ENCODE data around the gene ADAMTSL3.
"Not testable (repeated sequence)": the region's sequence is repeated elsewhere in the genome, so short reads cannot be mapped to it uniquely, and the experiment has no call there.

ADAMTSL3 gene

DNA sequence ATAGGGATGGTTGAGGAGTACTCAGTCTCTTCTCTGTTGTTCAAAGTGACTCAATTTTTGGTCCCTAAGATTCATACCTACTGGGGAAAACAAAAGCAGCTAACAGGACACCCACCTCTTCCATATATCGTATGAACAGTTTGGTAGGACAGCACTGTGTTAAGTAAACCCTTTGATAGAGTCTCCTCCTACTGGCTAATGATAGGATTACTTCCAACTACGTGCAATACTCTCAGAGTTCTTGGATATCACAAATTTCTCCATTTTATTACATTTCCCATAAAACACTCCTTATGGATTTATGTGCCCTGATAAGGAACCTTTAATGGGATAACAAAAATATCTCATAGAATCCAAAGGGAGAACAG, 381.5 kb downstream of the ADAMTSL3 start:
- TF ChIP-seq, protein P1, sequence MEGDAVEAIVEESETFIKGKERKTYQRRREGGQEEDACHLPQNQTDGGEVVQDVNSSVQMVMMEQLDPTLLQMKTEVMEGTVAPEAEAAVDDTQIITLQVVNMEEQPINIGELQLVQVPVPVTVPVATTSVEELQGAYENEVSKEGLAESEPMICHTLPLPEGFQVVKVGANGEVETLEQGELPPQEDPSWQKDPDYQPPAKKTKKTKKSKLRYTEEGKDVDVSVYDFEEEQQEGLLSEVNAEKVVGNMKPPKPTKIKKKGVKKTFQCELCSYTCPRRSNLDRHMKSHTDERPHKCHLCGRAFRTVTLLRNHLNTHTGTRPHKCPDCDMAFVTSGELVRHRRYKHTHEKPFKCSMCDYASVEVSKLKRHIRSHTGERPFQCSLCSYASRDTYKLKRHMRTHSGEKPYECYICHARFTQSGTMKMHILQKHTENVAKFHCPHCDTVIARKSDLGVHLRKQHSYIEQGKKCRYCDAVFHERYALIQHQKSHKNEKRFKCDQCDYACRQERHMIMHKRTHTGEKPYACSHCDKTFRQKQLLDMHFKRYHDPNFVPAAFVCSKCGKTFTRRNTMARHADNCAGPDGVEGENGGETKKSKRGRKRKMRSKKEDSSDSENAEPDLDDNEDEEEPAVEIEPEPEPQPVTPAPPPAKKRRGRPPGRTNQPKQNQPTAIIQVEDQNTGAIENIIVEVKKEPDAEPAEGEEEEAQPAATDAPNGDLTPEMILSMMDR (conservative IDR thresholded peaks at IDR 0.05): peak; percentile 81
- peak overlapping the region; percentile 46; the same call in 1 of the 2 replicates for H3K27ac ChIP-seq

DNA sequence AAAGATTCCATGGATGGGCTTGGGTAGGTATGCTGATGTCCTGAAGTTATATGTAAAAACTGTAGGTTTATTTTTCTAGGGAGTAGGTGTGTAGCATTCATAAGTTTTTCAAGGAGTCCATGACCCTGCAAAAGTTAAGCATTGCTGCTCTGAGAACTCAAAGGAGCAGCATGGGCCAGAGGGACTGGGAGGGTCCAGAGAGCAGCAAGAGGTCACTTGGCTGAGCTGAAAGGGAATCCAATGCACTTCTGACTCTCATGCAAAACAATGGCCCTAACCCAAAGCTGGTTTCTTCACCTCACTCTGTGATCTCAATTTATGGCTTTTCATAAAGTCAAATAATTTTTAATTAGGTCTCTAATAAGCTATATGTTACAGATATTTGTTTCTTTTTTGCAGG, 383.4 kb downstream of the ADAMTSL3 start:
- no peak overlapping the region for H3K27ac ChIP-seq
- TF ChIP-seq, protein P1 (conservative IDR thresholded peaks at IDR 0.05): no peak

DNA sequence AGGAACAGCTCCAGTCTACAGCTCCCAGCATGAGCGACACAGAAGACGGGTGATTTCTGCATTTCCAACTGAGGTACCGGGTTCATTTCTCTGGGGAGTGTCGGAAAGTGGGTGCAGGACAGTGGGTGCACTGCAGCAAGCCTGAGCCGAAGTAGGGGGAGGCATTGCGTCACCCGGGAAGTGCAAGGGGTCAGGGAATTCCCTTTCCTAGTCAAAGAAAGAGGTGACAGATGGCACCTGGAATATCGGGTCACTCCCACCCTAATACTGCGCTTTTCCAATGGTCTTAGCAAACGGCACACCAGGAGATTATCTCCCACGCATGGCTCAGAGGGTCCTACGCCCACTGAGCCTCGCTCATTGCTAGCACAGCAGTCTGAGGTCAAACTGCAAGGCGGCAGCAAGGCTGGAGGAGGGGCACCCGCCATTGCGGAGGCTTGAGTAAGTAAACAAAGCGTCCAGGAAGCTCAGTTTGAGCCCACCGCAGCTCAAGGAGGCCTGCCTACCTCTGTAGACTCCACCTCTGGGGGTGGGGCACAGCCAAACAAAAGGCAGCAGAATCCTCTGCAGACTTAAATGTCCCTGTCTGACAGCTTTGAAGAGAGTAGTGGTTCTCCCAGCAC, 388.6 kb downstream of the ADAMTSL3 start:
- not testable (repeated sequence) for H3K27ac ChIP-seq

DNA sequence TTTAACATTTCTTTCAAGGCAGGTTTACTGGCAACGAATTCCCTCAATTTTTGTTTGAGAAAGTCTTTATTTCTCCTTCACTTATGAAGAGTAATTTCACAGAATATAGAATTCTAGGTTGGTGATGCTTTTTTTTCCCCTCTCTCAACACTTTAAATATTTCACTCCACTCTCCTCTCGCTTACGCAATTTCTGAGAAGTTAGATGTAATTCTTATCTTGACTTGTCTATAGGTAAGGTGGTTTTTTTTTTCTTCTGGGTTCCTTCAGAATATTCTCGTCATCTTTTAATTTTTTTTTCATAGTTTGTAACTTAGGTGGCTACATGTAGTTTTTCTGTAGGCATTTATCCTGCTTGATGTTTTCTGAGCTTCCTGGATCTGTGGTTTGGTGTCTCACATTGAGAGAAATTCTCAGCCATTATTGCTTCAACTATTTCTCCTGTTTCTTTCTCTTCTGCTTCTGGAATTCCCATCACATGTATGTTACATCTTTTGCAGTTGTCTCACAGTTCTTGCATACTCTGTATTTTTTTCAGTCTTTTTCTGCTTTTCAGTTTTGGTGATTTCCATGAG, 392.2 kb downstream of the ADAMTSL3 start:
- TF ChIP-seq, protein P1 (conservative IDR thresholded peaks at IDR 0.05): no peak
- H3K27ac ChIP-seq: no peak overlapping the region

- H3K27ac ChIP-seq: not testable (repeated sequence)
Observed at GRCh38 chr15:84049480-84049879, 395.6 kb downstream of the ADAMTSL3 start.

DNA sequence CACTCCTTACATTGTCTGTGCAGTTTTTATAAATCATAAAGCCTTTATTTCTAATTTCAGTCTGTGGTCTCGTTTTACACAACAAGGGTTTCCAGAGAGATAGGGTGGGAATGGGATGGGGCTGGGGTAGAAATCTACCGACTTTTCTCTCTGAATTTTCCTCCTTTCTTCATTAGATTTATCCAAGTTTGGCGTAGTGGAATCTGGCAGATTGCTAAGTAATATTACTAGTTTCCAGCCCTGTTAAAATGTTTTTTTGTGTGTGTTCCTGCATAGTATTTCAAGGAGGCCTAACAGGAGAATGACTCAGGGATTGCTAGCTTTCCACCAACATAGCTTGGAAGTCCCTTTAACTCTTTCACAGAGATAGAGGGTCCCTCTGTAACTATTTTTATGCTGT, 396.2 kb downstream of the ADAMTSL3 start:
- TF ChIP-seq, protein P1 (conservative IDR thresholded peaks at IDR 0.05): no peak
- no peak overlapping the region for H3K27ac ChIP-seq

DNA sequence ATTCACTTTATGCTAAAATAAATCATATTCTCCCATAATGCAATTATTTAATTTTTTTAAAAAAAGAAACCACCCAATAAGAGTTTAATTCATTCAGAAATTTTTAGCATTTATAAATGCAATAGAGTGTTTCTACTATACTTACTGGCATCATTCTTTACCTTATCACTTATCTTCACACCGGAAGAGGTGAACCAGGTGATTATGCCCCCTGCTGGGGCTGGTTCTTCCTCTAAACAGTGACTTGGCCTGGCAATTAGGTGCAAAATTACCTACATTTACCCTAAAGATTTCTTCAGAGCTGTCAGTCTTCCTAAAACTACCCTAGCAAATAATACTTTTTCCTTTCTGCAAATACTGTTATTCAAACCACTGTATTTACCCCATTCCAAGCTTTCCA, 397.2 kb downstream of the ADAMTSL3 start:
- not testable (repeated sequence) for H3K27ac ChIP-seq
- TF ChIP-seq, protein P1 (conservative IDR thresholded peaks at IDR 0.05): peak; percentile 40

DNA sequence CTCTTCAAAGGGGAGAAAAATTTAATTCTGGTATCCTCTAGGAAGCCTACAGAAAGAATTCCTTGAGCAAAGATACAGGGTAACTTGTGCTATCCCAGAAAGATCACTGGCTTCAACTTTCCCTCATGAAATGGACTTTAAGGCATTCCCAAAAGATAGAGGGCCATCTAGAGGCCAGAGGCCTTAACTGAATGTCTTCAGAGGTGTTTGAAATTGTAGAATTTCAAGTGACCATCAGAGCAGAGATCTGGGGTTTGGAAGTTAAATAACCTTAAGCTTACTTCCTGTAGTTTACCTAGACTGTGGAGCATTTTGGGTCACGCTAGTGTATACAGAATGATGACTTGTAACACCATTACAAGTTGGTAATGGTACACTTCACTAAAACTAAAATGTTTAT, 400.6 kb downstream of the ADAMTSL3 start:
- TF ChIP-seq, protein P1 (conservative IDR thresholded peaks at IDR 0.05): peak; percentile 70
- H3K27ac ChIP-seq: not testable (repeated sequence)
